ENCODE results near the gene SPATA13.

Gene SPATA13

DNA sequence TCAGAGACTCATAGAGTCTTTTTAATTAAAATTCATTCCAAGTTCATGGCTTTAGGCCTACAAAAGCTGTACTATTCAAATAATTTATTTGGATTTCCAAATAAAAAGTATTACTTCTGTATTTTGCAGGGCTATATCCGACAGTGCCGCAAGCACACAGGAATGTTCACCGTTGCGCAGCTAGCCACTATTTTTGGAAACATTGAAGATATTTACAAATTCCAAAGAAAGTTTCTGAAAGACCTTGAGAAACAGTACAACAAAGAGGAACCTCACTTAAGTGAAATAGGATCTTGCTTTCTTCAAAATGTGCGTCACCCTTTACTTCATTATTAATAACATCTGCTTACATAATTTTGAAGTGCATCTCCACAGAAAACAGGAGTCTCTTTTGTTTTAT lies 128.3 kb downstream of the SPATA13 start:
- Histone ChIP-seq H3K36me3 (ENCODE audit: control insufficient read depth, insufficient read depth, low read length, severe bottlenecking) (peaks cover 18% of the 10 kb centered on the region), H3K27me3 (replicated peaks; ENCODE audit: control insufficient read depth, insufficient read depth, low read length) (no peaks in the 10 kb centered on the region), H3K4me3 (ENCODE audit: low read length) (no peak overlapping the region), H3K9me3 (ENCODE audit: control insufficient read depth, low read length) (no peaks in the 10 kb centered on the region), H3K4me1 (ENCODE audit: control insufficient read depth, insufficient read depth, low read length) (peaks cover 3% of the 10 kb centered on the region), H3K9ac (ENCODE audit: low read length) (no peak overlapping the region)
- peak; percentile 65 for DNase-seq (ENCODE audit: low read depth)

DNA sequence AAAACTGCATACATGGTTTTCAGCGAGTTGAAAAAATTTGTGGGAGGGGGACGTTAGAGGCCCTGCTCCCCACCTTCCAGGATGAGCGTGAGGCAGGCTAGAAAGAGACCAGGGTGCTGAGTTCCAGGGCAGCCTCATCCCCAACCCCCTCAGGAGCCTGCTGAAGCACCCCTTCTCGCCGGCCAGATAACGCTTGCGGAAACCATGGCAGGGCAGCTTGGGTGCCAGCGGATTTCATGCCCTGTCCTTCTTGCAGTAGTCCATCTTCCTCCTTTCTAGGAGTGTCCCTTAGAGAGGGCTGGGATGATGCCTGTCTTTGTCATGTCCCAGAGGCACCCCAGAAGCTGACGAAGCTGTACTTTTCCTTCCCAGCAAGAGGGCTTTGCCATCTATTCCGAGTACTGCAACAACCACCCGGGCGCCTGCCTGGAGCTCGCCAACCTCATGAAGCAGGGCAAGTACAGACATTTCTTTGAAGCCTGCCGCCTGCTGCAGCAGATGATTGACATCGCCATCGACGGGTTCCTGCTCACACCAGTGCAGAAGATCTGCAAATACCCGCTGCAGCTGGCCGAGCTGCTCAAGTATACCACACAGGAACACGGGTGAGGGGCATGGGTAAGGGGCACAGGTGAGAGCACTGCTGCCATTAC lies 129.9 kb downstream of the SPATA13 start:
- H3K4me3 ChIP-seq (ENCODE audit: low read length) = no peak overlapping the region
- no peaks in the 10 kb centered on the region for H3K4me1 ChIP-seq (ENCODE audit: control insufficient read depth, insufficient read depth, low read length)
- H3K9ac ChIP-seq (ENCODE audit: low read length) = no peak overlapping the region
- H3K36me3 ChIP-seq (ENCODE audit: control insufficient read depth, insufficient read depth, low read length, severe bottlenecking) = peaks cover 23% of the 10 kb centered on the region
- DNase-seq (ENCODE audit: low read depth) = no peak
- H3K9me3 ChIP-seq (ENCODE audit: control insufficient read depth, low read length) = no peaks in the 10 kb centered on the region
- H3K27me3 ChIP-seq (replicated peaks; ENCODE audit: control insufficient read depth, insufficient read depth, low read length) = no peaks in the 10 kb centered on the region

DNA sequence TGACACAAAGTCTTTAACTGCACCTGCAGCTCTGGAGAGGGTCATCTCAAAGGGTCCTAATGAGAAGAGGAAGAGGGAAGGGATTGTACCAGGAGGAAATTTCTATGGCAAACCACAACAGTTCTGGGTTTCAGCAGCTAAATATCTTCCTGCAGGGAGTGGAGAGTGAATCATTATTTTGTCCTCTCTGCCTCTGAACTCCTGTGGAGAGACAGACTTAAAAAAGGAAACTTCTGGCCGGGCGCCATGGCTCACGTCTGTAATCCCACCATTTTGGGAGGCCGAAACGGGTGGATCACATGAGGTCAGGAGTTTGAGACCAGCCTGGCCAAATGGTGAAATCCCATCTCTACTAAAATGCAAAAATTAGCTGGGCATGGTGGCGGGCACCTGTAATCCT lies 132.0 kb downstream of the SPATA13 start:
- no peak for DNase-seq (ENCODE audit: low read depth)
- no peak overlapping the region for H3K4me3 ChIP-seq (ENCODE audit: low read length)
- H3K36me3 ChIP-seq (ENCODE audit: control insufficient read depth, insufficient read depth, low read length, severe bottlenecking) = peaks cover 36% of the 10 kb centered on the region
- H3K9me3 ChIP-seq (ENCODE audit: control insufficient read depth, low read length) = no peaks in the 10 kb centered on the region
- no peaks in the 10 kb centered on the region for H3K27me3 ChIP-seq (replicated peaks; ENCODE audit: control insufficient read depth, insufficient read depth, low read length)
- no peaks in the 10 kb centered on the region for H3K4me1 ChIP-seq (ENCODE audit: control insufficient read depth, insufficient read depth, low read length)
- no peak overlapping the region for H3K9ac ChIP-seq (ENCODE audit: low read length)

DNA sequence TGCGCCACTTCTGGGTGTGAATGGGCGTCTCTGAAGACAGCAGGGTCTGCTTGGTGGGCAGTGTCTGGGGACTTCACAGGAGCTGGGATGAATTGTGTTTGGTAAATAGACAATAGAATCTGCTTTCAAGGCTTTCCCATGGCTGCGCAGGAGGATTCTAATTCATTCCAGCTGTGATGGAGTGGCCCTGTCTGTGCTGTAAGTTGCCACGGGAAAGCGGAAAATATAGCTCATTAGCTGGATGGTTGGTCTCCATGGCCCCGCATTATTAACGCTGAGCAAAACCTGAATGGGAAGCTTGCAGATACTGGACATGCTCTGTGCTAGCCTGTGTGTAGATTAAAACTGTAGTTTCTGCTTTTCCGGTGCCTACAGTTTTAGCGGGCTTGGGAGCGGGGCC lies 133.2 kb downstream of the SPATA13 start:
- H3K9me3 ChIP-seq (ENCODE audit: control insufficient read depth, low read length) = no peaks in the 10 kb centered on the region
- no peaks in the 10 kb centered on the region for H3K27me3 ChIP-seq (replicated peaks; ENCODE audit: control insufficient read depth, insufficient read depth, low read length)
- no peak overlapping the region for H3K4me3 ChIP-seq (ENCODE audit: low read length)
- H3K4me1 ChIP-seq (ENCODE audit: control insufficient read depth, insufficient read depth, low read length) = no peaks in the 10 kb centered on the region
- no peak for DNase-seq (ENCODE audit: low read depth)
- peaks cover 42% of the 10 kb centered on the region for H3K36me3 ChIP-seq (ENCODE audit: control insufficient read depth, insufficient read depth, low read length, severe bottlenecking)
- H3K9ac ChIP-seq (ENCODE audit: low read length) = no peak overlapping the region

DNA sequence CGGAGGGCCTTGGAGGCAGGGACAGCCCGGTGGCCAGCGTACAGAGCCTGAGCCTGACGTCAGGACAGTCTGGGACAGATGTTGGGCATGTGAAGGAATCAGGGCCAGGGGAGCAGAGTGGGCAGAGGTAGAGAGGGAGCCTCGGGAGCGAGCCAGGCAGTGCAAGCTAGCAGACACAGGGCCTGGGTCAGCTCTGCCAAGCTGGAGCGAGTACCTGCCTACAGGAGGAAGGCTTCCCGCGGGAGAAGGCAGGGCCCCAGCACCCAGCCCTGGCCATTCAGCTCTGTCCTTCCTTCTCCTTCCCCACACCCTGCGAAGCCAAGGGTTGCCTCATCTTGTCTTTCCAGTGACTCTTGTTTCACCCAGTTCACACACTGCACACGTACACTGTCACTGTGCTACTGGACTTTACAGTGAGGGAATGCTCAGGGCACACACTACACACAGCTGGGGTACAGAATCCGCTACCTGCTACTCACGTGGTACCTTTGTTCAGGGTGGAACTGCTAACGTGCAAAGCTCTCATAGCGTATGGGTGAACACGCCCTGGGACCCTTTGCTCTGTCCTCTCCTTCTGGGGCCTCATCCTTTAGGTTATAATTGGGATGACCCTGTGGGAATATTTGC lies 139.1 kb downstream of the SPATA13 start:
- no peak for DNase-seq (ENCODE audit: low read depth)
- no peaks in the 10 kb centered on the region for H3K9me3 ChIP-seq (ENCODE audit: control insufficient read depth, low read length)
- H3K9ac ChIP-seq (ENCODE audit: low read length) = no peak overlapping the region
- H3K36me3 ChIP-seq (ENCODE audit: control insufficient read depth, insufficient read depth, low read length, severe bottlenecking) = peaks cover 34% of the 10 kb centered on the region
- H3K4me1 ChIP-seq (ENCODE audit: control insufficient read depth, insufficient read depth, low read length) = no peaks in the 10 kb centered on the region
- H3K4me3 ChIP-seq (ENCODE audit: low read length) = no peak overlapping the region
- no peaks in the 10 kb centered on the region for H3K27me3 ChIP-seq (replicated peaks; ENCODE audit: control insufficient read depth, insufficient read depth, low read length)

DNA sequence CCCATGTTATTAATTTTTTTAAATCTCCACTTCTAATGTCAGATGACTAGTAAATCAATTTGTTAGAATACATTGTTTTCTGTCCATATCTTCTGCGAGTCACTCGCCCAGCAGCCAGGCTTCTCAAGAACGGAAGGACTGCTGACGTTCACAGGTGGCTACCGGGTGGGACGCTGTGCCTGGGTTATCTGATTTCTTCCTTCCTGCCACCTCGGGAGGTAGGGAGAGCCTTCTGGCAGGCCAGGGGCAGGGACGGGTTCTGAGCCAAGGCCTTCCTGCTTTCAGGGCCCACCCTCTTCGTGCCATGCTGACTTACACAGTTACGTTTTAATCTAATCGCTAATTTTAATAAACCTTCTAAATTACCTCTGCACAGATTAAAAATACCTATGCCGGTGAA lies 140.9 kb downstream of the SPATA13 start:
- DNase-seq (ENCODE audit: low read depth) = no peak
- peaks cover 30% of the 10 kb centered on the region for H3K36me3 ChIP-seq (ENCODE audit: control insufficient read depth, insufficient read depth, low read length, severe bottlenecking)
- no peak overlapping the region for H3K4me3 ChIP-seq (ENCODE audit: low read length)
- peaks cover 4% of the 10 kb centered on the region for H3K4me1 ChIP-seq (ENCODE audit: control insufficient read depth, insufficient read depth, low read length)
- no peak overlapping the region for H3K9ac ChIP-seq (ENCODE audit: low read length)
- H3K27me3 ChIP-seq (replicated peaks; ENCODE audit: control insufficient read depth, insufficient read depth, low read length) = no peaks in the 10 kb centered on the region
- no peaks in the 10 kb centered on the region for H3K9me3 ChIP-seq (ENCODE audit: control insufficient read depth, low read length)

DNA sequence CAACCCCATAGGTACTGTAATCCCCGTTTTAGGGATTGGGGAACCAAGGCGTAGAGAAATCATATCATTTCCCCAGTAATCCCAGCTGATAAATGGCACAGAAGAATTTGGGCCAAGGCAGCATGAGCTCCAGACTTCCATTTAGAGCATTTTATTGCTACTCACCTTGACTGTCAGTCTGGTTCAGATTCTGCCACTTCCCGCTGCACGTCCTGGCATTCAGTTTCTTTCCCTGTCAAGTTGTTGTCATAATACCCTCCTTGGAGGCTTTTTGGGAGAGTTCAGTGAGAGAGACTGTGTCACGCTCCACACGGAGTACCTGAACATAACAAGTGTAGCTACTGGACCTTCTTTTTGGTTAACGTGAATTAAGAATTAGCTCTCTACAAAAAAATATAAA lies 141.4 kb downstream of the SPATA13 start:
- Histone ChIP-seq H3K36me3 (ENCODE audit: control insufficient read depth, insufficient read depth, low read length, severe bottlenecking) (peaks cover 26% of the 10 kb centered on the region), H3K27me3 (replicated peaks; ENCODE audit: control insufficient read depth, insufficient read depth, low read length) (no peaks in the 10 kb centered on the region), H3K4me1 (ENCODE audit: control insufficient read depth, insufficient read depth, low read length) (peaks cover 4% of the 10 kb centered on the region), H3K9ac (ENCODE audit: low read length) (no peak overlapping the region), H3K4me3 (ENCODE audit: low read length) (no peak overlapping the region), H3K9me3 (ENCODE audit: control insufficient read depth, low read length) (no peaks in the 10 kb centered on the region)
- DNase-seq (ENCODE audit: low read depth) = no peak

DNA sequence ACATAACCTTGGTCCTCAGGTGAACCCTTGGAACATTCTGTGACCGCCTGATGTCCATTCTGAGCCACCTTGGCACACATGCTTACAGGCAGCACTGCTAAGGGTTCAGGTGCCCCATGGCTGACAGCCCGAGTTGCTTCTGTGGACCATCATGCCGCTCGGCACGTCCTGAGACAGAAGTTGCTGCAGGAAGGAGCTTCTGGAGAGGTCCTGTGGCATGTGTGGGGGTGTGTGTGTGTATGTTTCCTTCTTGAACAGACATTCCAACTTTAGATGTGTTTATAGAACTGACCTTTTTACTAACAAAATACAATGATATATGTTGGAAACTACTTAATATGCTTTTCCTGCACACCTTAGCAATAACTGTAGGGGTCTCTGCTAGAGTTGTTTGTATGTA lies 144.1 kb downstream of the SPATA13 start:
- Histone ChIP-seq H3K9me3 (ENCODE audit: control insufficient read depth, low read length) (no peaks in the 10 kb centered on the region), H3K9ac (ENCODE audit: low read length) (no peak overlapping the region), H3K4me3 (ENCODE audit: low read length) (no peak overlapping the region), H3K36me3 (ENCODE audit: control insufficient read depth, insufficient read depth, low read length, severe bottlenecking) (peaks cover 16% of the 10 kb centered on the region), H3K4me1 (ENCODE audit: control insufficient read depth, insufficient read depth, low read length) (peaks cover 4% of the 10 kb centered on the region), H3K27me3 (replicated peaks; ENCODE audit: control insufficient read depth, insufficient read depth, low read length) (no peaks in the 10 kb centered on the region)
- DNase-seq (ENCODE audit: low read depth) = no peak

DNA sequence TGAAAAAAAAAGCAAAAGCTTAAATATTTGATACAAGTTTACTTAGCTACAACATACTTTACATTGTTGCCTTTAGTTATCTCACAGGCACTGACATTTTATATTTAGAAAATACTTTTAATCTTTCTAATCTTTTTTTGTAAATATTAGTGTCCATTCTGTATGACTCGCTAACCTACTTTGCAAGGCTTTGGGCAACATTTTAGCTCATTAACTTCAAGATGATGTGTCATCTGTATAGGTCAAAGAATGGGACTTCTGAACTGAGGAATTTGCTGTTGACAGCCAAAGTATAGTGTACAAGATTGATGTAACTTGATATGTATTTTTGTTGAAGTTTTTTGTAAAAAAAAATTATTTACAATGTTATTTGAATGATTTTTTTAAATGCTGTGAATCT lies 146.1 kb downstream of the SPATA13 start:
- Histone ChIP-seq H3K27me3 (replicated peaks; ENCODE audit: control insufficient read depth, insufficient read depth, low read length) (peaks cover 5% of the 10 kb centered on the region), H3K4me3 (ENCODE audit: low read length) (no peak overlapping the region), H3K9ac (ENCODE audit: low read length) (no peak overlapping the region), H3K9me3 (ENCODE audit: control insufficient read depth, low read length) (no peaks in the 10 kb centered on the region), H3K4me1 (ENCODE audit: control insufficient read depth, insufficient read depth, low read length) (peaks cover 4% of the 10 kb centered on the region), H3K36me3 (ENCODE audit: control insufficient read depth, insufficient read depth, low read length, severe bottlenecking) (peaks cover 16% of the 10 kb centered on the region)
- peak; percentile 39 for DNase-seq (ENCODE audit: low read depth)

DNA sequence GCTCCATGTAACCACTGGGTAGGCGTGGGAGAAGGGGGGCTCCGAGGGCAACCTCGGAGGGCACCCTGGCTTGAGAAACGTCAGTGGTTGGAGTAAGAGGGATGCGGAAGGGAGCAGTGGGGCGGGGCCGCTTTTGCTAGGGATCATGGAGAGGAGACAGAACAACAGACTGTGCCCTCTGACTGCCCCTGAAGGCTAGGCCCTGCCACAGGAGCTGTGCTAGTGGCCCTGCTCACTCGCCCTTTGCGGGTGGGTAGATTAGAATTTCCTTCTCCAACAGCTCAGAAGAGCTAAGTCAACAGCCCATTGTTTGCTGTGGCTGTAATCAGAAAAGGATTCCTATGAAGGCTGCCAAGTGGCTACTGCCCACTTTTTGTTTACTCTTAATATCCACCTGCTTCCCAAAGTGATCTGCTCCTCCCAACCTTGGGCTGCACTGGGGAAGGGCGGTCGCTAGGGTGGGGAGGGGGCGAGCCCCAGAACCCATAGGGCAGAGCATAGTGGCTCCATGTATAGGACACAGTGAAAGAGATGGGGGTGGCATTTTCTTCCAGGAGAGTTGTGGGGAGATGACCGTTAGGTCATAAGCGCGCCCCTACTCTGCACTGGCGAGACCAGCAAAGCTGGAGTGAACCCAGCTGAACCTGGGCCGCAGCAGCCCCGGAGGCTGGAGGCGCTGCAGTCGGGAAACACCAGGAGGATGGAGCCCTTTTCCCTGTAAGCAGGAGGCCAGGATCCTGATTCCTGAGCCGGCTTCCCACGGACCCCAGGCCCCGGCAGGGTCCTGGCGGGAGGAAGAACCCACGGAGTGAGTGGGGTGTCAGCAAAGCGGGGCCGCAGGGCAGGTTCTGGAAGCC lies 146.9 kb downstream of the SPATA13 start:
- Histone ChIP-seq H3K9ac (ENCODE audit: low read length) (no peak overlapping the region), H3K4me1 (ENCODE audit: control insufficient read depth, insufficient read depth, low read length) (peaks cover 4% of the 10 kb centered on the region), H3K4me3 (ENCODE audit: low read length) (no peak overlapping the region), H3K9me3 (ENCODE audit: control insufficient read depth, low read length) (no peaks in the 10 kb centered on the region), H3K27me3 (replicated peaks; ENCODE audit: control insufficient read depth, insufficient read depth, low read length) (peaks cover 5% of the 10 kb centered on the region), H3K36me3 (ENCODE audit: control insufficient read depth, insufficient read depth, low read length, severe bottlenecking) (peaks cover 16% of the 10 kb centered on the region)
- DNase-seq (ENCODE audit: low read depth) = no peak

DNA sequence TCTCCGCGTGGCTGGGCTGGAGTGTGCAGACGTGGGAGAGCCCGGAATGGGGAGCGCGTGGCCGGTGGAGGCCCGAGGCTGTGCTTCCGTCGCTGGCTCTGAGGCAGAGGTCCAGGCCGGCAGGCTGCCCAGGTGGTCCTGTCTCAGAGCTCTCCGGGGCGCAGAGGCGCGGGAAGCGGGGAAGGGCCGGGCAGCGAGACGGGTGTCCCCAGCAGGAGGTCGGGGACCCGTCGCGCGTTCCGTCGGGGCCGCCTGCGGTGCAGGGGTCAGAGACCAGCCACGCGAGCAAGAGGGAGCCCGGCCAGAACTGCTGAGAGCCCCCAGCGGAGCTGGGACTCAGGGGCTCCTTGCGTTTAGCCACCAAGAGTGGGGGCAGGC lies 147.5 kb downstream of the SPATA13 start:
- peaks cover 4% of the 10 kb centered on the region for H3K4me1 ChIP-seq (ENCODE audit: control insufficient read depth, insufficient read depth, low read length)

More for the DNA sequence above, 147.5 kb downstream of the SPATA13 start:
- H3K27me3 ChIP-seq (replicated peaks; ENCODE audit: control insufficient read depth, insufficient read depth, low read length) = peaks cover 5% of the 10 kb centered on the region
- no peak overlapping the region for H3K4me3 ChIP-seq (ENCODE audit: low read length)
- no peak overlapping the region for H3K9ac ChIP-seq (ENCODE audit: low read length)
- no peaks in the 10 kb centered on the region for H3K9me3 ChIP-seq (ENCODE audit: control insufficient read depth, low read length)
- H3K36me3 ChIP-seq (ENCODE audit: control insufficient read depth, insufficient read depth, low read length, severe bottlenecking) = peaks cover 11% of the 10 kb centered on the region
- no peak for DNase-seq (ENCODE audit: low read depth)
